Right ventricle myocardium inferior (tissue), 1 donor: ENCODE results near the gene TEX14. TPM values are rescaled to one million over a fixed set of nuclear protein-coding genes. Genes with fewer than 3 reads are reported as not detected.
A peak's percentile ranks its signal among the peaks of the same experiment; 100 is the strongest.
"Not testable (repeated sequence)": the region's sequence is repeated elsewhere in the genome, so short reads cannot be mapped to it uniquely, and the experiment has no call there.

Experiments used
- ATAC-seq: fragments of 200-7000 bp; cut with Tn5 transposase; one replicate; pipeline ENCODE4 v1.9.1; 2020; ENCODE audit warnings: mild to moderate bottlenecking, moderate library complexity
- DNase-seq: peaks from one replicate; pipeline ENCODE4 v3.0.0; 2021; ENCODE audit errors: missing footprints
- intact Hi-C: fragments of 100-400 bp; cut with DNase I; formaldehyde crosslinking; loops from one replicate; pipeline ENCODE4 v1.11.0; 2022
- total RNA-seq: library from RNA; stranded (reverse); fragmentation: NEBNext Ultra II Directional; extraction: Animal tissue kit (Norgen Biotek cat#: 25700); gene quantifications from one replicate; pipeline ENCODE4 v1.2.1, GENCODE V29; 2021
- donor health status: DM: no; HTN: yes; CAD: no; lungs with severe emphysema.

The TEX14 gene
- total RNA-seq, 1 donor from 2014 or later: 0.30 TPM

DNA sequence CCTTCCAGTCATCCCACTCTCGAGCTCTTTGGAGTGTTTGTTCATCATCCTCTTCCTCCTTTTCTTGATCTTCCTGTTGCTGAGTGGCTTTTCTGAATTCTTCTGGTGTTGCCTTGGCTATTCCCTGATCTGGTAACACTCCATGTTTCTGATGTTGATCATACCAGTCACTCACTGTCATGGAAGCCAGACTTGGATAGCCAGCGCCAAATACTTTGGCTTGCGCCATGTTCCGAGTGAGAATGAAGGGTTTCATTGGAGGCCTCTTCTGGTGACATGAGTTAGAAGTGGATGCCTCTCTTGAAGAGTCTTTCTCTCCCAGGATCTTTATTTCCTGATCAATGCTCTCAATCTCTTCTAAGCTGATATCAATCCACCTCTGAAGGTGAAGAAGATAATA, 31.2 kb downstream of the TEX14 start:
- DNase-seq (no peak), ATAC-seq (no peak)
- intact Hi-C loops: no loop called here

DNA sequence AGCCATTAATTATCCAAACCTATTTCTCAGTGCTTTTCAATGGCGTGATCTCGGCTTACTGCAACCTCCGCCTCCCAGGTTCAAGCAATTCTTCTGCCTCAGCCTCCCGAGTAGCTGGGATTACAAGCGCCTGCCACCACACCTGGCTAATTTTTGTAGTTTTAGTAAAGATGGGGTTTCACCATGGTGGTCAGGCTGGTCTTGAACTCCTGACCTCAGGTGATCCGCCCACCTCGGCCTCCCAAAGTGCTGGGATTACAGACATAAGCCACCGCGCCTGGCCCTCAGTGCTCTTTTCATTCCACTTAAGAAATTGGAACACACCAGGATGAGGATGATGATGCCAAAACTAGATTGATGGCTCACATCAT, 32.1 kb downstream of the TEX14 start:
- intact Hi-C loops: loop anchor here (1.0 kb wide), 2 partner anchors 28 to 141 kb away; no protein-coding TSS in a partner anchor
- DNase-seq, ATAC-seq: not testable (repeated sequence)

DNA sequence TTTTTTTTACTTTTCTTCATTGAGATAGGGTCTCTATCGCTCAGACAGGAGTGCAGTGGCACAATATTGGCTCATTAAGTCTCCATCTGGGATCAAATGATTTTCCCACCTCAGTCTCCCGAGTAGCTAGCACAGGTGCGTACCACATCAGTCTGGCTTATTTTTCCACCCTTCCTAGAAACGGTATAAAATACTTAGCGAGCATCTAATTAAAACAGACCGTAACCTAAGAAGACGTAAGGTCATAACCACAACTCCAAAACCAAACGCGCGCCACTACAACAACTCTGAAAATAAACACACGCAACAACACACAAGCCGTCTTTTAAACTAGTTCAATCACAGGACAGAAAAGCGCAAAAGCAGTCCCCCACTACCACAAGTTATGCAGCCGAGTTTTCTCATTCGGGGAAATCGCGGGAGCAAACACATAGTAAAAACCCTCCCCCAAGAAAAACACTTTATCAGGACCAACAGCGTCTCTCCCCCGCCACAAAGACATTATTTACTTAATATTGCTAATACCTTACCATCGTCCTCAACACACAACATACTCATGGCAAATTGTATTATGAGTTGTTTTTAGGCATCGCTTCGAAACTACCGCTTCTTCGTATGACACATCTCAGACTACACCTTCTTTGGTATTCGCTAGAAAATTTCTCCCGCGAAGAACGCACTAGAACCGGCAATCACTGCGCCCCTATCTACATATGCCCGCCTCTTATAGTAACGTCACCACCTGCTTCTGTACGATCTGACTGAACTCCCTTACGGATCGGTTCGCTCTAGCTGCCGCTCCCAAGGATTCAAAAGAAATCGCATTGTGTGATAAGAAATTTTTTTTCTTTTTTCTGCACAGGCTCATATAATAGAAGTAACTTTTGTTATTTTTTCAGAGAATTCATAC, 32.8 kb downstream of the TEX14 start:
- ATAC-seq: peak; percentile 94
- intact Hi-C loops: loop anchor here (1.0 kb wide), 2 partner anchors 28 to 141 kb away; no protein-coding TSS in a partner anchor
- DNase-seq: no peak

DNA sequence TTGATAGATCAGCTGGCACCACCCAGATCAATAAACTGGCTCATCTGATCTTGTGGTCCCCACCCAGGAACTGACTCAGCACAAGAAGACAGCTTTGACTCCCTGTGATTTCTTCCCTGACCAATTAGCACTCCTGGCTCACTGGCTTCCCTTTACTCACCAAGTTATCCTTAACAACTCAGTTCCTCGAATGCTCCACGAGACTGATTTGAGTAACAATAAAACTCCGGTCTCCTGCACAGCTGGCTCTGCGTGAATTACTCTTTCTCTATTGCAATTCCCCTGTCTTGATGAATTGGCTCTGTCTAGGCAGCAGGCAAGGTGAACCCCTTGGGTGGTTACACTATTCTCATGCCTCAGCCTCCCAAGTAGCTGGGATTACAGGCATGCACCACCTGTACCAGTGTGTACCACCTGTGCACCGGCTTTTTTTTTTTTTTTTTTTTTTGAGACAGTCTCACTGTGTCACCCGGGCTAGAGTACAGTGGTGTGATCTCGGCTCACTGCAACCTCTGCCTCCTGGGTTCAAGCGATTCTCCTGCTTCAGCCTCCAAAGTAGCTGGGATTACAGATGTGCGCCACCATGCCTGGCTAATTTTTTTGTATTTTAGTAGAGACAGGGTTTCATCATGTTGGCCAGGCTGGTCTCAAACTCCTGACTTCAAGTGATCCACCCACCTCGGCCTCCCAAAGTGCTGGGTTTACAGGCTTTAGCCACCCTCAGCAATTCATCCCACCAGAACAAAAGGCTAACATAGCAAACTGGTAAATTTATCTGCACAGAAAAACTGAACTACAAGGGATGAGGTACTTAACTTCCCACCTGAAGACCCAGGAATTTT, 33.7 kb downstream of the TEX14 start:
- intact Hi-C loops, DNase-seq, ATAC-seq: not testable (repeated sequence)

DNA sequence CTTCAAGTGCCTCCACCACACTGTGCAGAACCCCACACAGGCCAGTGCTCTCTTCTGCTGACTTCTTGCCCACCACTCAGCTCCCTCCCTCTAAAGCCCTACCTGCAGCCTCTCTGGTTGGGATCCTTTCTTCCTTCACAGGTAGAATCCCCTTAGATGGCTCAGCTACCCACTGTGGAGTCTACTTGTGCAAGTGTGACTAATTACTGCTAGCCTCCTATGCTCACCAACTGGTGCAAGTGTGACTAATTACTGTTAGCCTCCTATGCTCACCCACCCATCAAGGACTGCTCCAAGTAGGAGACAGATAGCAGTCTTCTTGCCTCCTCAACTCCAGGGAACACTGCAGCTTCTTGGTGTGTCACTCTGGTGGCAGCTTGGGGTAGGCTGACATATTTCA, 43.6 kb downstream of the TEX14 start:
- DNase-seq: no peak
- intact Hi-C loops: no loop called here

DNA sequence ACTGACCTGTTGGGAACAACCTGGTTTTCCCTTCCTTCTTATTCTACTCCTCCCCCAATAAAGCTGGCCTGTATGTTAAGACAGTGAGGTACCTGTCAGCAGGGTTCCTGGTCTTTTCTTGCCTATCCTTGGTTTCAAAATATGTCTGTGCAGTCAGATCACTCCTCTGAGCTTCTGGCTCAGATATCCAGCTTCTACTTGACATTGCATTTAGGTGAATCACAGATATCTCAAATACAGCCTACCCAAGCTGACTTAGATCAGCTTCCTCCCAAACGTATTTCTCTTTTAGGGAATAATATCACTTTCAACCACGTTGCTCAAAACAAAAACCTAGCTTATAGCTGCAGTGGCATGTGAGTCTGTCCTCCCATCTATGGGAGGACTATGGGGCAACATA, 48.7 kb downstream of the TEX14 start:
- ATAC-seq (no peak), DNase-seq (no peak)
- intact Hi-C loops: no loop called here

More for the DNA sequence above, 43.6 kb downstream of the TEX14 start:
- ATAC-seq: no peak

DNA sequence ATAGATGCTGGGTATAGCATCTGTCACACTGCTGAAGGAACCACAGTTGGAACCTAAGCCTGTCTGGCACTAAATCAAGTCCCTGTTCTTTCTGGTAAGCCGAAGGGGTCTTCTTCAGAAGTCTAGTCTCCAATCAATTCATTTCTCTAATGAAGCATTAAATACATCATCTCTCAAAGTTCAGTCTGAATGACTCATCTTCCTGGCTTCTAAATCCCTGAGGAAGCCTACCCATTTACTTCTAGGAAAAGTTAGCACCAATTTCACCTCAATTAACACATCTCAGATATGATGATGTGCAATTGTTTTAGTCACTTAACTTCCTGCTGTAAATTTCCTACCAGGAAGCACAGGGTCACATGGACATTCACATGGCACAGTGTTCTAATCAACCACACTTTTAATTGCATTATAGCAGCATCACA, 49.9 kb downstream of the TEX14 start:
- intact Hi-C loops: no loop called here
- no peak for ATAC-seq

DNA sequence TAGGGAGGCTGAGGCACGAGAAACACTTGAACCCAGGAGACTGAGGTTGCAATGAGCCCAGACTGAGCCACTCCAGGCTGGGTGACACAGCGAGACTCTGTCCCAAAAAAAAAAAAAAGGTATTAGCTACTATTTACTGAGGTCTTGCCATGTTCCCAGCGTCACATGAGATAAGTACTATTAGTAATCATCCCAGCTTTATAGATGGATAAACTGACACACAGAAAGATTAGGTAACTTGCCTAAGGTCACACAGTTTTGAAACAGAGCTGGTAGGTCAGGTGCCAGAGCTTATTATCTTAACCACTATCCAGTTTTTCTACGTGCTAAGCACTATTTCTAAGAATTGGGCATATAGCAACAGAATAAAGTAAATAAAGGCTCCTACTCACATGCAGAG, 51.6 kb downstream of the TEX14 start:
- intact Hi-C loops: no loop called here
- DNase-seq: no peak
- ATAC-seq: no peak

More for the DNA sequence above, 49.9 kb downstream of the TEX14 start:
- DNase-seq: no peak

DNA sequence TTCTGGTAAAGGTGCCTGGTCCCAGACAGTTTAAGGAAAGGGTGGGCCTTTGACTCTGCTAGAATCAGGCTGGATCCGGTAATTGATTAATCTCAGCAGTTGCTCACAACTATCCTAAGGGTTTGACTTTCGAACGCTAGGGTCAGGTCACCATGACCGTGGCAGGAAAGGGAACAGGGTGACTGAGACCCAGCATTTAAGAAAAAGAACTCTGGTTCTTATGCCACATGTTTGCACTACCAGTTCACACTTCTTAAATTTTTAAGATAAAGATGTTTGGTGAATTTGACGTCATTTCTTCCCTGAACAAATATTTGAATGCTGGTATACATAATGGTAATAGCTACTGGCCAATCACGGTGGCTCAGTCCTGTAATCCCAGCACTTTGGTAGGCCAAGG, 52.2 kb downstream of the TEX14 start:
- intact Hi-C loops: no loop called here
- ATAC-seq (no peak), DNase-seq (no peak)

DNA sequence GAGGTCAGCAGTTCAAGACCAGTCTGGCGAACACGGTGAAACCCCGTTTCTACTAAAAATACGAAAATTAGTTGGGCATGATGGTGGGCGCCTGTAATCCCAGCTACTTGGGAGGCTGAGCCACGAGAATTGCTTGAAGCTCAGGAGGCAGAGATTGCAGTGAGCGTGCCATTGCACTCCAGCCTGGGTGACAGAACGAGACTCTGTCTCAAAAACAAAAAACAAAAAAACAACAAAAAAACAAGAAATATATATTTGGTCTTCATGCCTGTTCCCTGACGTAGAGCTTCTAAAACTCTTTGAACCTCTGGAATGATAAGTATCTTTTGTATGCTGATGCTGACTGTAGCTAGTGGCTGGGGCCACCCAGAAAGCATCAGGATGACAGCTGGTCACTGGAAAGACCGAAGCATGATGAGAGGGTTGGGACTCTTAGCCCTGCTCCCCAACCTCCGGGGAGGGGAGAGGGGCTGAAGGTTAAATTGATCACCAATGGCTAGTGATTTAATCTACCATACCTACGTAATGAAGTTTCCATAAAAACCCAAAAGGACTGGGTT, 54.8 kb downstream of the TEX14 start:
- no peak for DNase-seq
- ATAC-seq: no peak
- intact Hi-C loops: no loop called here

DNA sequence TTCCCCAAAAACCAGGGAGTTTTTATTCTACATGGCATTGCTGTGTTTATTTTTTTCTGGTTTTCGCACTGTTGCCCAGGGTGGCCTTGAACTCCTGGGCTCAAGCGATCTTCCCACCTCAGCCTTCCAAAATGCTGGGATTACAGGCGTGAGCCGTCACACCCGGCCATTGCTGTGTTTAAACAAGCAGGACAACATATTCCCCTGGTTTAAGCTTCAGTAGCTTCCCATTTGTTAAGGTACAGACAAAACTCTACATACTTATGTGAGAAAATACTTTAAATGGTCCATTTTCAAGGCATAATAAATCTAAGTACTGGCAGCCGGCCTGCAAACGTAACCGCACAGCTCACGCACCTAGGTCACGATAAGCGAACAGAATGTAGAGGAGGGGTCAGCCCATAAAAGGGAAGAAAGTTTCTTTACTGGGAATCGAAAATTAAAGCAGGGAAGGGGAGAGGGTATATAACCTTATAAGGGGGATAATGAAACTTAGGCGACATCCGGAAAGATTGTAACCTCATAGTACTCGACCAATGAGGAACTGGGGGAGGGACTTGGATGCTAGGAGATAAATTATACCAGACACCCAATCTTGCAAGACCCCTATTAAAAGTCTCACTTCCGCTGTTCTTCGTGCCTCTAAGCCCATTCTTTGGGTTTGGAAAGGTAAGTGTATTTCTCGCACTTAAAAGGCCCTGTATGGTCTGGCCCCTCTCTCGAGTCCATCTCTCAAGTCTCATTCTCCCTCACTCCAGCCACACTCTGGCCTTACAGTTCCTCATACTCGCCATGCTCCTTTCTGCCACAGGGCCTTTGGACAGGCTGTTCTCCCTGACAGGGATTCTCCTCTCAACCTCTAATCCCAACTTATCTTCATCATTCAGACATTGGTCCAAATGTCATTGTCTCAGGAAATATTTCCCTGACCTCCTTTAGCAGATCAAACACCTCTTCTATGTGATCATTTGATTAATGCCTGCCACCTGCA, 59.2 kb downstream of the TEX14 start:
- DNase-seq (no peak), ATAC-seq (no peak)
- intact Hi-C loops: loop anchor here (1.0 kb wide), 1 partner anchor 114 kb away; no protein-coding TSS in a partner anchor

DNA sequence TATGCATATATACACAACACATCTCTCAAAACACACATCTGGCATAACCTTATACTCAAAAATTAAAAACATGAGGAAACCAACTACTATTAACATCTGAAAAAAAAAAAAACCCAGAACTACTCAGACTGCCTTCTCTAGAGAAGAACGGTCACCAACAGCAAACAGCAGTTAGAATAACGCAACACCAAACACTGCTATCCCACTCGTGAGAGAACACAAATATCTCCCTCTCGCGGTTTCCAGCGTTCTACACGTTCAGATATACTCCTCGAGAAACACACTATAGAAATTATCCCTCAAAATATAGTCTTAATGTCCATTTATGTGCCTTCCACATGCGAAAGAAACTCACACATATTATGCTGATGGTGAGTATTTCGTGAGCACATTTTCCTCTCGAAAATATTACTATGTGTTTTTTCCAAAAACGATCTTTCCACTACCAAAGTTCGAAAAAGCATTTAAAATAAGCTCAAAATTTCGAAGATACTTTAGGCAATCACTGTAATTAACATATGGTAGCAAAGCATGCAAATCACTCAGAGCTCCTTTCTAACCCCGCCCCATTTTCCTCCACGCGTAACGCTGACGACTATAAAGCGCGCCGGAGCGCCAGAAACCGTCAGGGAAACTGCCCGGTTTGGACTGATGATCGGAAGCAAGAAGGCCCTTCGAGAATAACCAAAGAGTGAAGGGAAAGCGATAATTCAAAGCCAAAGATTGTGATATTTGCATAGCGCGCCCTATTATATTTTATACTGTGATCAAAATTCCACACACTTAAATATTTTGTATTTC, 60.1 kb downstream of the TEX14 start:
- peak; percentile 96 for ATAC-seq
- peak; percentile 94 for DNase-seq
- intact Hi-C loops: loop anchor here (1.0 kb wide), 2 partner anchors 28 to 113 kb away; no protein-coding TSS in a partner anchor

DNA sequence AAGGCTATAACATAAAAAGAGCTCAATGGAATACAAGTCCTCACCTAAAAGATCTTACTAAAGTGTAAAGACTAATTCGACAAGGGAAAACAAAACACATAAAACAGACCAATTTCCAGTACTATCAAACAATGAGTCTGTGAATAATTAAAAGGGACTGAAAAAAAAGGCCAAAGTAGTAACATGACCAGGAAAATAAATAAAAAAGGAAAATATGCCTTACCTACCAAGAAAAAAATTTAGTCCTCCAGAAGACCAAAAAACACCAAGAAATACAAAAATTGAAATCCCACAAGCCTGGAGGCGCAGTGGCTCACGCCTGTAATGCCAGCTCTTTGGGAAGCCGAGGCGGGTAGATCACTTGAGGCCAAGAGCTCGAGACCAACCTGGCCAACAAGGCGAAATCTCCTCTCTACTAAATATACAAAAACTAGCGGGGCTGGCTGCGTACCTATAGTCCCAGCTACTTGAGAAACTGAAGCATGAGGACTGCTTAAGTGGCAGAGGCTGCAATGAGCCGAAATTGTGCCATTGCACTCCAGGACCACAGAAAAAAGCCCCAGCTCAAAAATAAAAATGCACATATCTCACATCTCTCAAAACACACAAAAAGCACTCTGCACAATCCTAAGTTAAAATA, 60.8 kb downstream of the TEX14 start:
- ATAC-seq (peak; percentile 4), DNase-seq (no peak)
- intact Hi-C loops: loop anchor here (1.0 kb wide), 1 partner anchor 28 kb away; no protein-coding TSS in a partner anchor

DNA sequence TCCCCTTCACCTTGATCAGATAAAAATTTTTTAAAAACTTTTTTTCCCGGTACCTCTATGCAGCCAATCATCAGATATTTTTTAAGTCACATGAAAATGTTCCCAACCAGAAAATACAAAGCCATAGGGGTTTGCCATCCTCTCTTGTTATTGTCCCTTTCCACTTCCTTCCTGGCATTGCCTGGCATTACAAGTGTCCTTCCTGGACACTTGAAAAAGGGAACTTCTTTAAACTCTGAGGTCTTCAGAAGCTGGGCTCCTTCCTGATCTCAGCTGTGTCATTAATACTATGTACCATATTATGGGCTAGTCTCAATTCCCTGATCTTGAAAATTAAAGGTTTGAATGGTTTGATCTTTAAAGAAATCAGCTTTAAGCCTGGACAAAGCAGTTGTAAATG, 64.9 kb downstream of the TEX14 start:
- ATAC-seq (no peak), DNase-seq (no peak)
- intact Hi-C loops: no loop called here

DNA sequence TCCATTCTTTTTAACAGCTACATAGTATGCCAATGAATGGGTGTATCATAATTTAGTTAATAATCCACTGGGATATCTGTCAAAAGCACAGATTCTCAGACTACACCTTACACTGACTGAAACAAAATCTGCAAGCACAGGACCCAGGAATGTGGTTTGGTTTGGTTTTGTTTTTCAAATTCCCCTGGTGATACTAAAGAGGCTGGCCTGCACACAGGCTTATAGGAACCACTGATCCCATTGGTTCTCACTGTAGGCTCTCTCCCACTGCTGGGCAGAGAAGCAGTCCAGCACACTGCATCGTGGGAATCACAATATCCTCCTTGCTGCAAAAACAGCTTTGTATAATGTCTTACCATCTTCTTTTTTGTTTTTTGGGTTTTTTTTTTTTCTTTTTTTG, 67.1 kb downstream of the TEX14 start:
- intact Hi-C loops: no loop called here
- ATAC-seq: no peak
- no peak for DNase-seq

DNA sequence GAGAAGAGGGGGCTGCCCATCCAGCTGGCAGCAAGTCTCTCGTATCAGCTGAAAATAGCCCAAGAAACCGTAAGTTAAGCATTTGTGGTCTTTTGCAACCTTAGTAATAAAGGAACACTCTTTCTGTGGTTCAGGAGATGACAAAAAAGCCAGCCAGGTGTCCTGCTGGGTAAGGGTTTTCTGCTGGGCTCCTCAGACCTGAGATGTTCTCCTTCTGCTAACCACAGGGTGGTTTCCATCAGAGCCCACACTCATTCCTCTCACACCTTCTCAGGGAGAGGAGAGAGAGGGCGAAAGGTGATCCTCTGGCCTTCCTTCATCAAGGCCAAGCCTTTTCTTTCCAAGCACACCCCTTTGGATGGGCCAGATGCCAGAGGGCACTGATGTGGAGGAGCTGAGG, 70.7 kb downstream of the TEX14 start:
- intact Hi-C loops: no loop called here
- ATAC-seq (no peak), DNase-seq (no peak)

DNA sequence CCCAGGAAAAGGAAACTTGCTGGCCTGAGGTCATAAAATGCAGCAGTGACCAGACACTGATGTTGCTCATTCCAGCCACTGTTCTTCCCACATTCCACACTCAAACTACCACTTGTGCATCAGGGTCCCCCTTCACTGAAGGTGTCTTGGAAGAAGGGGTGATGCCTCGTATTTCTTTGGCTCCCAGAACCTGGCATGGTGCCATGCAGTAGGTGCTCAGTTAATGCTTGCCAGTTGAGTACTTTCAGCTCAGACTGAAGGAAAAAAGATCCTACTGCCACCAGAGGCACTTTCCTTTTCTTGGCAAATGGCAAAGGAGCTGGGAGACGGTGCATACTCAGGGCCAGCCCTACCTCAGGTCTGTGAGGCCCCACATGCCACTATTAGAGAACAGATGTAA, 73.5 kb downstream of the TEX14 start:
- intact Hi-C loops: no loop called here
- DNase-seq (no peak), ATAC-seq (no peak)
